Measurements from ENCODE around the gene GRXCR2. TPM values are rescaled to one million over a fixed set of nuclear protein-coding genes. Genes with fewer than 3 reads are reported as not detected.

The GRXCR2 gene
- total and polyA plus RNA-seq, 2 of the 13 experiments (the other 11 are each of a cell fraction or from before 2014, with no cell fraction given): not detected

- TF ChIP-seq, protein P1, sequence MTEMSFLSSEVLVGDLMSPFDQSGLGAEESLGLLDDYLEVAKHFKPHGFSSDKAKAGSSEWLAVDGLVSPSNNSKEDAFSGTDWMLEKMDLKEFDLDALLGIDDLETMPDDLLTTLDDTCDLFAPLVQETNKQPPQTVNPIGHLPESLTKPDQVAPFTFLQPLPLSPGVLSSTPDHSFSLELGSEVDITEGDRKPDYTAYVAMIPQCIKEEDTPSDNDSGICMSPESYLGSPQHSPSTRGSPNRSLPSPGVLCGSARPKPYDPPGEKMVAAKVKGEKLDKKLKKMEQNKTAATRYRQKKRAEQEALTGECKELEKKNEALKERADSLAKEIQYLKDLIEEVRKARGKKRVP (CRISPR knock-in tag; IDR thresholded peaks at IDR 0.05): peak in 1 of 2 experiments; percentile 45; a peak in 1 of 4 replicates
- no peak for TF ChIP-seq TCF12 (IDR thresholded peaks at IDR 0.05)
- peak; percentile 24; the same call in 1 of the 2 replicates for TF ChIP-seq TCF12 (CRISPR knock-in tag; IDR thresholded peaks at IDR 0.05)
- peak; percentile 87; the same call in 1 of the 2 replicates for TF ChIP-seq ZSCAN20 (CRISPR knock-in tag; IDR thresholded peaks at IDR 0.05; ENCODE audit: borderline replicate concordance)
- 0 out of 2 replicates have a peak, but pooled peaks have one; percentile 11 for TF ChIP-seq CHD2 (IDR thresholded peaks at IDR 0.05; ENCODE audit: low read depth, low read length)
- TF ChIP-seq CREBL2 (CRISPR knock-in tag; IDR thresholded peaks at IDR 0.05; ENCODE audit: borderline replicate concordance): 0 out of 2 replicates have a peak, but pooled peaks have one; percentile 64
- 0 out of 2 replicates have a peak, but pooled peaks have one; percentile 58 for TF ChIP-seq ZNF792 (CRISPR knock-in tag; IDR thresholded peaks at IDR 0.05)
- TF ChIP-seq ZFP91 (CRISPR knock-in tag; IDR thresholded peaks at IDR 0.05; ENCODE audit: borderline replicate concordance): peak; percentile 88; the same call in 1 of the 2 replicates
- no peak; the same call in 1 of the 2 replicates for TF ChIP-seq ZNF3 (CRISPR knock-in tag; IDR thresholded peaks at IDR 0.05)
- TF ChIP-seq NFE2L1 (CRISPR knock-in tag; IDR thresholded peaks at IDR 0.05; ENCODE audit: borderline replicate concordance): no peak
- no peak for TF ChIP-seq FOXA1 (IDR thresholded peaks at IDR 0.05)
- 0 out of 2 replicates have a peak, but pooled peaks have one; percentile 15 for TF ChIP-seq FOXA1 (CRISPR knock-in tag; IDR thresholded peaks at IDR 0.05)
- TF ChIP-seq KDM1A (CRISPR knock-in tag; IDR thresholded peaks at IDR 0.05): peak; percentile 48; the same call in 1 of the 2 replicates
- no peak for TF ChIP-seq TEAD2 (CRISPR knock-in tag; IDR thresholded peaks at IDR 0.05)
- TF ChIP-seq ZNF558 (CRISPR knock-in tag; IDR thresholded peaks at IDR 0.05; ENCODE audit: borderline replicate concordance): peak; percentile 61; the same call in 1 of the 2 replicates
- peak; percentile 71 for TF ChIP-seq MED8 (CRISPR knock-in tag; IDR thresholded peaks at IDR 0.05; ENCODE audit: insufficient replicate concordance)
- TF ChIP-seq POLR2AphosphoS5 (IDR thresholded peaks at IDR 0.05; ENCODE audit: low read depth, low read length): peak; percentile 57; the same call in 1 of the 2 replicates
- TF ChIP-seq, protein P2, sequence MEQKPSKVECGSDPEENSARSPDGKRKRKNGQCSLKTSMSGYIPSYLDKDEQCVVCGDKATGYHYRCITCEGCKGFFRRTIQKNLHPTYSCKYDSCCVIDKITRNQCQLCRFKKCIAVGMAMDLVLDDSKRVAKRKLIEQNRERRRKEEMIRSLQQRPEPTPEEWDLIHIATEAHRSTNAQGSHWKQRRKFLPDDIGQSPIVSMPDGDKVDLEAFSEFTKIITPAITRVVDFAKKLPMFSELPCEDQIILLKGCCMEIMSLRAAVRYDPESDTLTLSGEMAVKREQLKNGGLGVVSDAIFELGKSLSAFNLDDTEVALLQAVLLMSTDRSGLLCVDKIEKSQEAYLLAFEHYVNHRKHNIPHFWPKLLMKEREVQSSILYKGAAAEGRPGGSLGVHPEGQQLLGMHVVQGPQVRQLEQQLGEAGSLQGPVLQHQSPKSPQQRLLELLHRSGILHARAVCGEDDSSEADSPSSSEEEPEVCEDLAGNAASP (CRISPR knock-in tag; IDR thresholded peaks at IDR 0.05; ENCODE audit: borderline replicate concordance): no peak; the same call in 1 of the 2 replicates
- 0 out of 2 replicates have a peak, but pooled peaks have one; percentile 1 for TF ChIP-seq ZNF773 (CRISPR knock-in tag; IDR thresholded peaks at IDR 0.05; ENCODE audit: borderline replicate concordance)
- TF ChIP-seq ZNF121 (CRISPR knock-in tag; IDR thresholded peaks at IDR 0.05): no peak
- TF ChIP-seq MYC (CRISPR knock-in tag; IDR thresholded peaks at IDR 0.05; ENCODE audit: borderline replicate concordance): peak; percentile 73; the same call in 1 of the 2 replicates
- TF ChIP-seq MXD3 (CRISPR knock-in tag; IDR thresholded peaks at IDR 0.05): peak; percentile 73
- peak; percentile 95 for TF ChIP-seq HNRNPLL (IDR thresholded peaks at IDR 0.05; ENCODE audit: low read depth, low read length, poor library complexity, severe bottlenecking)
- TF ChIP-seq ZIK1 (CRISPR knock-in tag; IDR thresholded peaks at IDR 0.05; ENCODE audit: borderline replicate concordance, low read depth): 0 out of 2 replicates have a peak, but pooled peaks have one; percentile 21
These were observed 37.6 kb downstream of the GRXCR2 start, which contains the start of gene PRELID2 (continued) for GRCh38 chr5:145834917-145835847.
